Activated CD4-positive, alpha-beta T cell treated with anti-CD3 and anti-CD28 coated beads, Interleukin-2, amount 50 U/mL, for 48 hours (primary cell): Measurements from ENCODE around the gene COQ6.
"Not testable (repeated sequence)": the region's sequence is repeated elsewhere in the genome, so short reads cannot be mapped to it uniquely, and the experiment has no call there.

Source experiments
- DNase-seq, 2 experiments: peaks; one replicate each; pipeline ENCODE4 v3.0.0-alpha.2; 2020

Gene COQ6

DNA sequence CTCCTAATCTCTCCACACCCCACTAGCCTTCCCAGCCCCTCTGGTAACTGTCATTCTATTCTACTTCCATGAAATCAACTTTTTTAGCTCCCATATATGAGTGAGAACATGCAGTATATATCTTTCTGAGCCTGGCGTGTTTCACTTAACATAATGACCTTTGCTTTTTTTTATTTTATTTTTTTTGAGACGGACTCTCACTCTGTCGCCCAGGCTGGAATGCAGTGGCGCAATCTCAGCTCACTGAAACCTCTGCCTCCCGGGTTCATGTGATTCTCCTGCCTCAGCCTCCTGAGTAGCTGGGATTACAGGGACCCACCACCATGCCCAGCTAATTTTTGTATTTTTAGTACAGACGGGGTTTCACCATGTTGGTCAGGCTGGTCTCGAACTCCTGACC lies 38.6 kb downstream of the COQ6 start:
- DNase-seq, result not testable (repeated sequence)

DNA sequence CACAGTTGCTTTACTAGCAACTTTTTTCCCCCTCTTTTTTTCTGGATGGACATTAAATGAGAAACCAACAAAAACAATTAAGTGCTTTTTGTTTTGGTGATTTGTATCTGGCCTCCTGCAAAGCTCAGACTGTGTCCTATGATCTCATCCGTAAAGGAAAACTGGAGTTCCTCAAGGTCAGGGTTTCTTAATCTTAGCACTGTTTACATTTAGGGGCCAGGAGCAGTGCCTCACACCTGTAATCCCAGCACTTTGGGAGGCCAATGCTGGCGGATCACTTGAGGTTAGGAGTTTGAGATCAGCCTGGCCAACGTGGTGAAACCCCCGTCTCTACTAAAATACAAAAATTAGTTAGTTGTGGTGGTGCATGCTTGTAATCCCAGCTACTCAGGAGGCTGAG lies 41.0 kb downstream of the COQ6 start:
- DNase-seq, result no peak

DNA sequence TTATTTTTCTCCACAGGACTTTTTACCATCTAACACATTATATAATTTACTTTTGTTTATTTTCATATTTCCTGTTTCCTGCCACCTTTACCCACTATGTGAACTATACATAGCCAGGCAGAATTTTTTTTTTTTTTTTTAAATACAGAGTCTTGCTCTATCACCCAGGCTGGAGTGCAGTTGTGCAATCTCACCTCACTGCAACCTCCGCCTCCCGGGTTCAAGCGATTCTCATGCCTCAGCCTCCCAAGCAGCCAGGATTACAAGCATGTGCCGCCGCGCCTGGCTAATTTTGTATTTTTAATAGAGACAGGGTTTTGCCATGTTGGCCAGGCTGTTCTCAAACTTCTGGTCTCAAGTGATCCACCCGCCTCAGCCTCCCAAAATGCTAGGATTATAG lies 44.8 kb downstream of the COQ6 start:
- DNase-seq, result not testable (repeated sequence)

DNA sequence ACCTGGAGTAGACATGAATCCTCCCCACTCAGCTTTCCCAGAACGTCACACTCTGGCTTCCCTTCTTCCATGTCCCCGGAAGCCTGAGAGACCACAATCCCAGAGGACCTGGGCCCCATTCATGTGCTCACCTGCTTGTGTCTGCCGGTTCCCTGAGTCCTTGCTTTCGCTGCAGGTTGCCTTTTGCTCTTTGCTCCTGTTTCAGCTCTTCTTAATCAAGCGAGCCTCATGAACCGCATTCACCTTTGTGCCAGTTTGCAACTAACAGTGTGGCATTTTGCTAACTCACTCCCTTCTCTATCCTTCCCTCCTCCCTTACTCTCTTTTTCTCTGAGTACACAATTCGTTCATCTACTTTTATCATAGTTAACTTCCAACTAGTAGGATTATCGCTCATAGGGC lies 45.9 kb downstream of the COQ6 start:
- DNase-seq, result no peak

DNA sequence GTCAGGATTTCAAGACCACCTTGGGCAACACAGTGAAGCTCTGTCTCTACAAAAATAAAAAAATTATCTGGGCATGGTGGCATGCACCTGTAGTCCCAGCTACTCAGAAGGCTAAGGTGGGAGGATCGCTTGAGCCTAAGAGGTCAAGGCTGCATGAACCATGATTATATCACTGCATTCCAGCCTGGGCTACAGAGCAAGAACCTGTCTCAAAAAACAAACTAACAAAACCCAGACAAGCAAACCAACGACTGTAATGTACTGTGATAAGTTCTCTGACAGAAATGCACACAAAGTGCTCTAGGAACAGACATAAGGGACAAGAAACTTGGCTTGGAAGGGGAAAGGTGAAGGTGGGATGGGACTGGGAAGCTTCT lies 46.6 kb downstream of the COQ6 start:
- no peak for DNase-seq

DNA sequence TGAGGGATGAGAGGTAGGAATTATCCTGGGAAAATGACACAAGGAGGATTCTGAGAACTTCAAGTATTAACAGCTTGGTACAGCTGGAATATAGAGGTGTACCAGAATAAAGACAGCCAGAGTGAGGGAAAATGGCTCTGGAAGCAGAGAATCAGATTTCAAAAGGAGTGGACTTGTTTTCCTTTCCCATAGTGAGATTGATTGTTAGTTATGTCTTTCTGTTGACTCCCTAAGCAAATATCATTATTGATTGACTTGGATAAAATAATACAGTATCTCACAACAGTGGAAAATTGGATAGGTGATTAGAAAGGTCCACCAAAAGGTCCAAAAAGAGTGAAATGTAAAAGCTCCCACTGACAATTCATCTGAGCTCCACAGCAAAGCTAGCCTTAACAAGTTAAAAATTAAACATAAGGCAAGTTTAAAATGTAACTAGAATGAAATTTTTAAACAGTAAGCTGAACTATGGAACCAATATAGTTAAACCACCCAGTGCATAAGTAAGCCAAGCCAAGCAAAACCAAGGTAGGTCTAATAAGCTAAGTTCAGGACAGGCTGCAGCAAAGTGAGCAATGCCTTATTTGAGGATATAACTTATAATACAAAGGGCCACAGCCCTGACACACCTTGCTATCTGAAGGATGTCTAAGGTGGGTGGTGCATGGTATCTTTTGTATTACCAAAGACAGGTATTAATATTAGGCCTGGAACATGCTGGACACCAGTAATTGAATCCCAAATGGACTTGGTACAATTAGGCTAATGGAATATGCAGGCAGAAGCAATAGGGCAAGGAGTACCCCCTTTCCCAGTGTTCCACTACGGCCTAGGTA lies 47.2 kb downstream of the COQ6 start:
- no peak for DNase-seq

DNA sequence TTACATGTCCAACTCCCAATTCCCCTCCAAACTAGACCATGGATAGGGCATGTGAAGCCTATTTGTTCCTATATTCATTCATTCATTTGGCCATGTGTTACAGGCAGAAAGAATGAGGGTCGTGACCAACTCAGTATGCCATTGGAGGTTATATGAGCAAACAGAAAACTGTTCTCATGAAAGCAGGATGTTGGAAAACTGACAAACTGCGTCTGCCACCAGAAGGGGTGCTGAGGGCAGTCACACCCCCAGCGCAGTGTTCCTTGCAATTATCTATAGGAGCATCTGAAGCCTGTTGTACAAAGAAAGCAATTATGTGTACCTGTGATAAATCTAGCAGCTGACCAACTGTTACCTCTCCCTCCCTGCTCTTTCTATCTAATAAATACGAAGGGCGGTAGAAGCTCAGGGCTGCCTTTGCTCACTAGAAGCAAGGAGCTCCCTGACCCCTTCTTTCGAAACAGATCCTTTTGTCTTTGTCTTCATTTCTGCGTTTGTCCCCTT lies 47.9 kb downstream of the COQ6 start:
- no peak for DNase-seq

DNA sequence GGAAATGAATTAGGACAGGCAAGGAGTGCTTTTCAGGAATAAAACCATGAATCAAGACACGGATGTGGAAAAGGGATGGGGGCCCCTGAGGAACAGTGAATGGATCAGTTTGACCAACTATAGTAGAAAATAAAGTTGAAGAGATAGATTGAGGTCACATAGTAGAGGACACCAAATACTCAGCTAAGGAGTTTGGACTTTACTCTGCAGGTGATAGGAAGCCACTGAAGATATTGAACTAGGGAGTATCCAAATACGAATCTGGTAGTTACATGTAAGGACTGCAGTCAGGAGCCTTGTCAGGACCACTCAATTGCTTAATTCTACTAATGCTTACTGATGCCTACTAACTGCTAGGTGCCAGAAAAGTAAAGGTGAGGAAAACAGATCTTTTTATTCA lies 48.6 kb downstream of the COQ6 start:
- DNase-seq, result no peak

DNA sequence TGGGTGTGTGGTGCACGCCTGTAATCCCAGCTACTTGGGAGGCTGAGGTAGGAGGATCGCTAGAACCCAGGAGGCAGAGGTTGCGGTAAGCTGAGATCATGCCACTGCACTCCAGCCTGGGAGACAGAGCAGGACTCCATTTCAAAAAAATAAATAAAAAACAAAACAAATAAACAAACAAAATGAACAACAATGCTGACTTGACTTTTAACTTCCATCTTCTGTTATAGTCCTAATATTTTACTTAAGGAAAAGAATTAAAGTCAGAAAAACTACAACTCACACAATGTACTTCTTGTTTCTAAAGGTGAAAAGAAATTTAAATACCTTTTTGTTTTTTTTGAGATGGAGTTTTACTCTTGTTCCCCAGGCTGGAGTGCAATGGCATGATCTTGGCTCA lies 55.6 kb downstream of the COQ6 start:
- not testable (repeated sequence) for DNase-seq

DNA sequence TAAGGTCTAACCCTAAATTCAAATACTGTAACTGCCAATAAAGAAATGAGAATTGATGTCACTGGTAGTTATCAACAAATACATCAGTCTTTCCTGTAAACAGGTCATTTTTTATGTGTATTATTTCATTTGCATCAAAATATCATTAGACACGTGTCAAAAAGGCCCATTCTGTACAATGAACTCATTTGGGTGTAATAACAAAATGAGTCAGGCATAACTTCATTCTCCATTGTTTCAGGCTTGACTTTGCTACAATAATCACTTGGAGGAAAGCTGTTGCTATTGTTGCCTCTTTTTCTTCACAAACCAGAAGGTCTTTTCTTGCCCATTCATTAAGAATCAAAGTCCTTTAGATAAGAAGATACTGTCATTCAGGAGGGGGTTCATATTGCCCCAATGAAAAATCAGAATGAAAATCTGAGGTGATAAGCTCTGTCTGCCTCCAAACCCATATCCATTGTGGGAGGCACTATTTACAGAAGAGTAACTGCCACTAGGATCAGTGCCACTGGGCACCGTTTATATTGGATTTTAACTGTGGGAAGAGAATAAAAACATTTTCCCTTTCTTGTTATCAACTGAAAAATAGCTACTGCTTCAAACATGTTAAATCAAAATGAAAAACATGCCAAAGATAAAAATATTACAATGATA lies 58.9 kb downstream of the COQ6 start:
- DNase-seq, result no peak
